ENCODE data around the gene PCDH9.

The PCDH9 gene

DNA sequence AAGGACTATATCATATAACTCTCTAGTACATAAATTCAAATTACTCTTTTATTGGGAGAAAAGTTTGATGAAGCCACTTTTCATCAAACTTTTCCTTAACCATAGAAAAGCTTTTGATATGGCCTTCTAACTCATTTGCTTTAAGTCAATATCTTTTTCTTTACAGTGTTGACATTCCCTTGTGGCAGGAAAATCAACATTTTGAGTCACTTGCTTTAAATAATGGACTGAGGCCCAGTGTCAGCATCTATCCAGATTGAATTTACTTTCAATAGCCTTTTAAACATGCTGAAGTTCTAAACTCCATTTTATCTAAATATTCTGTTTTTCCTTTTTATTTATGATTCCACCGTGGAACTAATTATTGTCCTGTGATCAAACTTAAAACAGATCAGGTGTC, 62.7 kb downstream of the PCDH9 start:
- H3K4me2 ChIP-seq (ENCODE audit: insufficient read depth, low read length, poor library complexity, severe bottlenecking) = no peak overlapping the region
- H3K9ac ChIP-seq (ENCODE audit: low read depth, low read length, poor library complexity) = no peak overlapping the region
- H3K36me3 ChIP-seq (replicated peaks in 1 of 2; ENCODE audit: control insufficient read depth in 2 of 2, insufficient read depth in 2 of 2, low read length in 2 of 2) = no peaks in the 10 kb centered on the region
- DNase-seq (ENCODE audit: low spot score) = no peak
- no peak overlapping the region for H3K14ac ChIP-seq (ENCODE audit: low read length)
- no peaks in the 10 kb centered on the region for H3K4me1 ChIP-seq (ENCODE audit: control insufficient read depth in 2 of 2, insufficient read depth in 1 of 2, low read depth in 1 of 2, low read length in 2 of 2)
- H2BK15ac ChIP-seq (ENCODE audit: low read length) = no peak overlapping the region
- no peaks in the 10 kb centered on the region for H3K27me3 ChIP-seq (ENCODE audit: control insufficient read depth in 3 of 3, insufficient read depth in 3 of 3, low read depth in 1 of 3, low read length in 3 of 3)
- H2BK12ac ChIP-seq (ENCODE audit: low read length) = no peak overlapping the region
- H3K4me3 ChIP-seq (ENCODE audit: low read length in 2 of 2) = no peak overlapping the region
- H3K9me3 ChIP-seq (replicated peaks in 1 of 2; ENCODE audit: control insufficient read depth in 2 of 2, insufficient read depth in 1 of 2, low read depth in 1 of 2, low read length in 2 of 2) = no peaks in the 10 kb centered on the region
- H3K79me1 ChIP-seq (ENCODE audit: low read depth, low read length) = no peaks in the 10 kb centered on the region
- H2BK5ac ChIP-seq (ENCODE audit: low read length) = no peak overlapping the region
- no peak overlapping the region for H2BK120ac ChIP-seq (ENCODE audit: low read depth, low read length)
- no peak overlapping the region for H2AFZ ChIP-seq (ENCODE audit: low read length)
- H3K4ac ChIP-seq (ENCODE audit: low read length) = no peak overlapping the region
- no peak overlapping the region for H2AK5ac ChIP-seq (ENCODE audit: low read depth, low read length)
- no peak overlapping the region for H4K91ac ChIP-seq (ENCODE audit: low read depth, low read length, poor library complexity)
- no peak overlapping the region for H3K23ac ChIP-seq (ENCODE audit: low read depth, low read length, poor library complexity)
- H4K8ac ChIP-seq (ENCODE audit: low read depth, low read length) = no peak overlapping the region
- H3K27ac ChIP-seq (replicated peaks; ENCODE audit: low read length) = no peak overlapping the region
- no peak overlapping the region for H3K18ac ChIP-seq (ENCODE audit: low read length)
- no CpG with 5 or more reads among the region's 1 CpG for WGBS, 2 donors (ENCODE audit: extremely low coverage in 2 of 2, insufficient read length in 2 of 2, insufficient replicate concordance in 1 of 2)

DNA sequence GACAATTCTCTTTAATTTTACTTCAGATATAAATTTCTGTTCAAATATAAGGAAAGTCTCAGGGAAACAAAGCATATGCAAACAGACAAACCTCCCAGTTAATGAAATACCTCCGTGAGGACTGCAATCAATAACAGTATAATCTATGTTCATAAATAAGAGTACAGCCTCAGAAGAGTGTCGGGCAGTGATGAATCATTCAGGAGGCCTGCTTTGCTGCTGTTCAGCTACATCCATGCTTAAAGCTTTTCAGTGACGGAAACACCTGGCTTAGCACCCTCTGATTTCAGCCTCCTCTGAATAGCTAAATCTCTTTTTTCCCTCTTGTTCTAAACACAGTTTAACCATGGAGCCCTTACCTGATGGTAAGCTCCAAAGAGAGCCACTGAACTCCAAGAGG, 69.0 kb downstream of the PCDH9 start:
- H2BK15ac ChIP-seq (ENCODE audit: low read length) = no peak overlapping the region
- no peaks in the 10 kb centered on the region for H3K36me3 ChIP-seq (replicated peaks in 1 of 2; ENCODE audit: control insufficient read depth in 2 of 2, insufficient read depth in 2 of 2, low read length in 2 of 2)
- H2BK12ac ChIP-seq (ENCODE audit: low read length) = no peak overlapping the region
- H3K4ac ChIP-seq (ENCODE audit: low read length) = no peak overlapping the region
- no peak overlapping the region for H3K4me2 ChIP-seq (ENCODE audit: insufficient read depth, low read length, poor library complexity, severe bottlenecking)
- H3K9me3 ChIP-seq (replicated peaks in 1 of 2; ENCODE audit: control insufficient read depth in 2 of 2, insufficient read depth in 1 of 2, low read depth in 1 of 2, low read length in 2 of 2) = peaks cover 0 to 1% of the 10 kb centered on the region in 2 donors
- no peak overlapping the region for H3K18ac ChIP-seq (ENCODE audit: low read length)
- no peak overlapping the region for H3K9ac ChIP-seq (ENCODE audit: low read depth, low read length, poor library complexity)
- no peak overlapping the region for H2BK5ac ChIP-seq (ENCODE audit: low read length)
- no peak overlapping the region for H3K23ac ChIP-seq (ENCODE audit: low read depth, low read length, poor library complexity)
- peaks cover 0 to 1% of the 10 kb centered on the region in 2 donors for H3K4me1 ChIP-seq (ENCODE audit: control insufficient read depth in 2 of 2, insufficient read depth in 1 of 2, low read depth in 1 of 2, low read length in 2 of 2)
- H4K91ac ChIP-seq (ENCODE audit: low read depth, low read length, poor library complexity) = no peak overlapping the region
- no peak overlapping the region for H3K4me3 ChIP-seq (ENCODE audit: low read length in 2 of 2)
- no peak overlapping the region for H2BK120ac ChIP-seq (ENCODE audit: low read depth, low read length)
- H3K14ac ChIP-seq (ENCODE audit: low read length) = no peak overlapping the region
- no peaks in the 10 kb centered on the region for H3K27me3 ChIP-seq (ENCODE audit: control insufficient read depth in 3 of 3, insufficient read depth in 3 of 3, low read depth in 1 of 3, low read length in 3 of 3)
- peak overlapping the region; percentile 21 for H2AFZ ChIP-seq (ENCODE audit: low read length)
- H3K27ac ChIP-seq (replicated peaks; ENCODE audit: low read length) = no peak overlapping the region
- no peak overlapping the region for H4K8ac ChIP-seq (ENCODE audit: low read depth, low read length)
- DNase-seq (ENCODE audit: low spot score) = no peak
- no CpG with 5 or more reads among the region's 3 CpGs for WGBS, 2 donors (ENCODE audit: extremely low coverage in 2 of 2, insufficient read length in 2 of 2, insufficient replicate concordance in 1 of 2)
- no peaks in the 10 kb centered on the region for H3K79me1 ChIP-seq (ENCODE audit: low read depth, low read length)
- no peak overlapping the region for H2AK5ac ChIP-seq (ENCODE audit: low read depth, low read length)

DNA sequence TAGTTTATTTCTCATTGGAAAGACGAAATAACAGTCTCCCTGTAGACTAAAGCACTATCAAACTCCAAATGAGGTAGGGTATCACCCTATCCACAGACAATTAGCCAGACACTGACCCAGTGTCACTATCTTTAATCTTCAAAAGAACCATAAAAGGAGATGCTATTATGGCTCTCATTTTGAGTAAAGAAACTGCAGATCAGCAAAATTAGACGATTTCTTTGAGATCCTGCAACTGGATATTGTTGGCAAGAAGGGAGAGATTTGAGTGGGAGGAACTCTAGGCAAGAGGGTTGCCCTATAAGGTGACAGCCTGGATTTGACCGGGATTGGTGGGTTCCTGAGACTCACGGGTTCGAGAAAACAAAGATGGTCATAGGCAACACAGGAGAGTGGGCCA, 71.2 kb downstream of the PCDH9 start:
- no peak overlapping the region for H2BK15ac ChIP-seq (ENCODE audit: low read length)
- H3K4me1 ChIP-seq (ENCODE audit: control insufficient read depth in 2 of 2, insufficient read depth in 1 of 2, low read depth in 1 of 2, low read length in 2 of 2) = peaks cover 0 to 3% of the 10 kb centered on the region in 2 donors
- H2AK5ac ChIP-seq (ENCODE audit: low read depth, low read length) = no peak overlapping the region
- no peak overlapping the region for H3K9ac ChIP-seq (ENCODE audit: low read depth, low read length, poor library complexity)
- H3K36me3 ChIP-seq (replicated peaks in 1 of 2; ENCODE audit: control insufficient read depth in 2 of 2, insufficient read depth in 2 of 2, low read length in 2 of 2) = no peaks in the 10 kb centered on the region
- no peaks in the 10 kb centered on the region for H3K27me3 ChIP-seq (ENCODE audit: control insufficient read depth in 3 of 3, insufficient read depth in 3 of 3, low read depth in 1 of 3, low read length in 3 of 3)
- no peak for DNase-seq (ENCODE audit: low spot score)
- H4K8ac ChIP-seq (ENCODE audit: low read depth, low read length) = no peak overlapping the region
- H3K79me1 ChIP-seq (ENCODE audit: low read depth, low read length) = no peaks in the 10 kb centered on the region
- no peak overlapping the region for H4K91ac ChIP-seq (ENCODE audit: low read depth, low read length, poor library complexity)
- no peak overlapping the region for H2BK120ac ChIP-seq (ENCODE audit: low read depth, low read length)
- H3K23ac ChIP-seq (ENCODE audit: low read depth, low read length, poor library complexity) = no peak overlapping the region
- no peak overlapping the region for H2BK12ac ChIP-seq (ENCODE audit: low read length)
- H3K14ac ChIP-seq (ENCODE audit: low read length) = no peak overlapping the region
- WGBS, 2 donors (ENCODE audit: extremely low coverage in 2 of 2, insufficient read length in 2 of 2, insufficient replicate concordance in 1 of 2) = no CpG with 5 or more reads among the region's 5 CpGs
- no peak overlapping the region for H3K4me2 ChIP-seq (ENCODE audit: insufficient read depth, low read length, poor library complexity, severe bottlenecking)
- peaks cover 0 to 6% of the 10 kb centered on the region in 2 donors for H3K9me3 ChIP-seq (replicated peaks in 1 of 2; ENCODE audit: control insufficient read depth in 2 of 2, insufficient read depth in 1 of 2, low read depth in 1 of 2, low read length in 2 of 2)
- no peak overlapping the region for H3K4me3 ChIP-seq (ENCODE audit: low read length in 2 of 2)
- no peak overlapping the region for H3K18ac ChIP-seq (ENCODE audit: low read length)
- H2BK5ac ChIP-seq (ENCODE audit: low read length) = no peak overlapping the region
- H3K4ac ChIP-seq (ENCODE audit: low read length) = no peak overlapping the region
- H3K27ac ChIP-seq (replicated peaks; ENCODE audit: low read length) = no peak overlapping the region
- H2AFZ ChIP-seq (ENCODE audit: low read length) = no peak overlapping the region

DNA sequence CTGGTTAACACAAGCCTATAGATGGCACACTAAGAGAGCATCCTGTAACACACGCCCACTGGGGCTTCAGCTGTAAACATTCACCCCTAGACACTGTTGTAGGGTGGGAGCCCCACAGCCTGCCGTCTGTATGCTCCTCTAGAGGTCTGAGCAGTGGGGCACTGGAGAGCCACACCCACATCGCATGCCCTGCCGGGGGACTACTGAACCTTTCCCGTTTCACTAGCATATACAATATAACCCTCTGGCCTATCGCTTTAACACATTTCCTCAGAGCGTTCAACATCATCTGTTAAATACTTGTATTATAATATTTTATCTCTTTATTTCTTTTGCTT, 73.4 kb downstream of the PCDH9 start:
- Histone ChIP-seq H3K14ac (ENCODE audit: low read length) (no peak overlapping the region), H4K8ac (ENCODE audit: low read depth, low read length) (no peak overlapping the region), H3K36me3 (replicated peaks in 1 of 2; ENCODE audit: control insufficient read depth in 2 of 2, insufficient read depth in 2 of 2, low read length in 2 of 2) (no peaks in the 10 kb centered on the region)

More for the DNA sequence above, 73.4 kb downstream of the PCDH9 start:
- Histone ChIP-seq H2AK5ac (ENCODE audit: low read depth, low read length) (no peak overlapping the region), H2BK12ac (ENCODE audit: low read length) (no peak overlapping the region), H3K27me3 (ENCODE audit: control insufficient read depth in 3 of 3, insufficient read depth in 3 of 3, low read depth in 1 of 3, low read length in 3 of 3) (no peaks in the 10 kb centered on the region), H3K79me1 (ENCODE audit: low read depth, low read length) (no peaks in the 10 kb centered on the region), H3K23ac (ENCODE audit: low read depth, low read length, poor library complexity) (no peak overlapping the region), H2BK120ac (ENCODE audit: low read depth, low read length) (no peak overlapping the region), H3K18ac (ENCODE audit: low read length) (no peak overlapping the region), H2BK5ac (ENCODE audit: low read length) (no peak overlapping the region), H3K4me1 (ENCODE audit: control insufficient read depth in 2 of 2, insufficient read depth in 1 of 2, low read depth in 1 of 2, low read length in 2 of 2) (peaks cover 0 to 3% of the 10 kb centered on the region in 2 donors), H2AFZ (ENCODE audit: low read length) (peak overlapping the region; percentile 37), H3K4ac (ENCODE audit: low read length) (no peak overlapping the region), H3K4me2 (ENCODE audit: insufficient read depth, low read length, poor library complexity, severe bottlenecking) (no peak overlapping the region), H2BK15ac (ENCODE audit: low read length) (no peak overlapping the region), H4K91ac (ENCODE audit: low read depth, low read length, poor library complexity) (no peak overlapping the region), H3K4me3 (ENCODE audit: low read length in 2 of 2) (no peak overlapping the region), H3K9ac (ENCODE audit: low read depth, low read length, poor library complexity) (no peak overlapping the region), H3K27ac (replicated peaks; ENCODE audit: low read length) (no peak overlapping the region), H3K9me3 (replicated peaks in 1 of 2; ENCODE audit: control insufficient read depth in 2 of 2, insufficient read depth in 1 of 2, low read depth in 1 of 2, low read length in 2 of 2) (peaks cover 0 to 6% of the 10 kb centered on the region in 2 donors)
- no CpG with 5 or more reads among the region's 7 CpGs for WGBS, 2 donors (ENCODE audit: extremely low coverage in 2 of 2, insufficient read length in 2 of 2, insufficient replicate concordance in 1 of 2)
- no peak for DNase-seq (ENCODE audit: low spot score)

Measured in neuronal stem cell (in vitro differentiated cells).